ENCODE data around the gene SLC18B1.

Gene SLC18B1

DNA sequence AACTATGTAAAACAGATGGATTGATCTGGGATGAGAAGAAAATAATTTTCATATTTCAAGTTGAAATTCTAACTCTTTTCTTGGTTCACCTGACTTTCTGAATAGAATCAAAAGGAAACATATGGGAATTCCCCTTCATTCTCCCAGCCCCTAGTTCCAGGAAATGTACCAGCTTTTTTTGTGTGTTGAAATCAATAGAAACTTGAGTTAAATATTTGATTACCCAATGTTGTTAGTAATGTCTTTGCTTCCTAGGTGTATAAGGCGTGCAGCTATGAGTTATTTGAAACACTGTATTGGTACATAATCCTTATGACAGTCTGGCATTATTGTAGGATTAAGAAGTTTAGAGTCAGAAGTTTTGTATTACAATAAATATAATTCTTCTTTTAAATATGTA, 62.2 kb downstream of the SLC18B1 start:
- in situ Hi-C loops (cut with MboI; ENCODE audit: low pct_unique_long_range_greater_than_20kb, low sequenced_read_pairs, unreplicated experiment), result no loop called here
- no peak for DNase-seq (ENCODE audit: low spot score)
- TF ChIP-seq, protein P1, sequence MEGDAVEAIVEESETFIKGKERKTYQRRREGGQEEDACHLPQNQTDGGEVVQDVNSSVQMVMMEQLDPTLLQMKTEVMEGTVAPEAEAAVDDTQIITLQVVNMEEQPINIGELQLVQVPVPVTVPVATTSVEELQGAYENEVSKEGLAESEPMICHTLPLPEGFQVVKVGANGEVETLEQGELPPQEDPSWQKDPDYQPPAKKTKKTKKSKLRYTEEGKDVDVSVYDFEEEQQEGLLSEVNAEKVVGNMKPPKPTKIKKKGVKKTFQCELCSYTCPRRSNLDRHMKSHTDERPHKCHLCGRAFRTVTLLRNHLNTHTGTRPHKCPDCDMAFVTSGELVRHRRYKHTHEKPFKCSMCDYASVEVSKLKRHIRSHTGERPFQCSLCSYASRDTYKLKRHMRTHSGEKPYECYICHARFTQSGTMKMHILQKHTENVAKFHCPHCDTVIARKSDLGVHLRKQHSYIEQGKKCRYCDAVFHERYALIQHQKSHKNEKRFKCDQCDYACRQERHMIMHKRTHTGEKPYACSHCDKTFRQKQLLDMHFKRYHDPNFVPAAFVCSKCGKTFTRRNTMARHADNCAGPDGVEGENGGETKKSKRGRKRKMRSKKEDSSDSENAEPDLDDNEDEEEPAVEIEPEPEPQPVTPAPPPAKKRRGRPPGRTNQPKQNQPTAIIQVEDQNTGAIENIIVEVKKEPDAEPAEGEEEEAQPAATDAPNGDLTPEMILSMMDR (IDR thresholded peaks at IDR 0.05; ENCODE audit: extremely low read depth, insufficient read depth, missing control alignments), result no peak

DNA sequence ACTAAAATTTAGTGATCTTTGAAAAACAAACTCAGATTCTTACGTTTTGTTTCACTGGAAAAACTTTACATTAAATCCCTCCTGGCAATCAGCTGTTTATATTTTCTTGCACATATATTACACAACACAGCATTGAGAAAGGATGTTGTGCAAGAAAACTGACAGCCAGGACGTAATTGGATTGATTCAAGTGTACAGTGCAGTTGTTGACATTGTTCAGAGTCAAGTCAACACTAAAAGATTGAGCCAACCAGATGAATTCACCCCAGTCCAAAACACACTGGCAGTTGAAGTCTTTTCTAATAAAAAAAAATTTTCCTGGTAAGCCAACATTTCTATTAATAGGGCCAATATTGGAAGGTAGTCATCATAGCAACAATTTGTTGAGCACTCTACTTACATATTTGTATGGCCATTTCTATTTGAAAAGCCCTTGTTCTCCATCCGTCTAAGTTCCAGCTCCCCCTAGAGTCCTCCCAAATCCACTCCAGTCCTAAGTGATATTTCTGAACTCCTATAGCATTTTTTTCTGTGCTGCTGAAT, 63.7 kb downstream of the SLC18B1 start:
- in situ Hi-C loops (cut with MboI; ENCODE audit: low pct_unique_long_range_greater_than_20kb, low sequenced_read_pairs, unreplicated experiment), result no loop called here
- no peak for DNase-seq (ENCODE audit: low spot score)
- TF ChIP-seq, protein P1 (IDR thresholded peaks at IDR 0.05; ENCODE audit: extremely low read depth, insufficient read depth, missing control alignments), result peak; percentile 17

DNA sequence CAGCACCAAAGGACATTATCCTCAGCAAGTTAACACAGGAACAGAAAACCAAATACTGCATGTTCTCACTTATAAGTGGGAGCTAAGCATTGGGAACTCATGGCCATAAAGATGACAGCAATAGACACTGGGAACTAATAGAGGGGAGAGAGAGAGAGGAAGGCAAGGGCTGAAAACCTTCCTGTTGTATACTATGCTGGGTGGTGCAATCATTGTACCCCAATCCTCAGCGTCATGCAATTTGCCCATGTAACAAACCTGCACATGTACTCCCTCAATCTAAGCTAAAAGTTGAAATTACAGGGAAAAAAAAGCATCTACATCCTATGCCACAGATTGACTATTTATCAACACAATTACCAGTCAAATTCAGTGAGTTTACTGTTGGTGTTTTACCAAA, 64.6 kb downstream of the SLC18B1 start:
- no peak for DNase-seq (ENCODE audit: low spot score)
- in situ Hi-C loops (cut with MboI; ENCODE audit: low pct_unique_long_range_greater_than_20kb, low sequenced_read_pairs, unreplicated experiment), result no loop called here
- TF ChIP-seq, protein P1 (IDR thresholded peaks at IDR 0.05; ENCODE audit: extremely low read depth, insufficient read depth, missing control alignments), result no peak

DNA sequence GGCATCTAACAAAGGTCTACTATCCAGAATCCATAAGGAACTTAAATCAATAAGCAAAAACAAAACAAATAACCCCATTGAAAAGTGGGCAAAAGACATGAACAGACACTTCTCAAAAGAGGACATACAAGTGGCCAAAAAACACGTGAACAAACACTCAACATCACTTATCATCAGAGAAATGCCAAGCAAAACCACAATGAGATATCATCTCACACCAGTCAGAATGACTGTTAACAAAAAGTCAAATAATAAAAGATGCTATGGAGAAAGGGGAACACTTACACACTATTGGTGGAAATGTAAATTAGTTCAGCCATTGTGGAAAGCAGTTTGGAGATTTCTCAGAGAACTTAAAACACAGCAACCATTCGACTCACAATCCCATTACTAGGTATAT, 65.2 kb downstream of the SLC18B1 start:
- TF ChIP-seq, protein P1 (IDR thresholded peaks at IDR 0.05; ENCODE audit: extremely low read depth, insufficient read depth, missing control alignments), result no peak
- in situ Hi-C loops (cut with MboI; ENCODE audit: low pct_unique_long_range_greater_than_20kb, low sequenced_read_pairs, unreplicated experiment), result no loop called here
- DNase-seq (ENCODE audit: low spot score), result no peak

DNA sequence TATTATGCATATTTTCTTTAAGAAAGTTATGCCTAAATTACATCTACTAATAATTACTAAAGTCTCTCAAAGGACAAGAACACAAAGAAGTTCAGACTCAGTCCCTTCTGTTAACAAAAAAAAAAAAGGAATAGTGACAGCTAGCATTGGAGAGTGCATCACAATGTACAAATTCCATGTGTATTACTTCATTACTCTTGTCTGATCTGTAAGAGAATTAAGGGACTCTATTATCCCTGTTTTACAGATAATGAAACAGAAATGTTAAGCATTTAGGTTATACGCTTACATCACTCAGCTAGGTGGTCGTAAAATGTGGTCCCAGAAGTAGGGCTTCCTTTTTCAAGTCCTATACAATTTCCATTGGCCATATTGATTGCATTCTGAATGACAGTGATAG, 67.4 kb downstream of the SLC18B1 start:
- TF ChIP-seq, protein P1 (IDR thresholded peaks at IDR 0.05; ENCODE audit: extremely low read depth, insufficient read depth, missing control alignments), result no peak
- in situ Hi-C loops (cut with MboI; ENCODE audit: low pct_unique_long_range_greater_than_20kb, low sequenced_read_pairs, unreplicated experiment), result no loop called here
- no peak for DNase-seq (ENCODE audit: low spot score)

DNA sequence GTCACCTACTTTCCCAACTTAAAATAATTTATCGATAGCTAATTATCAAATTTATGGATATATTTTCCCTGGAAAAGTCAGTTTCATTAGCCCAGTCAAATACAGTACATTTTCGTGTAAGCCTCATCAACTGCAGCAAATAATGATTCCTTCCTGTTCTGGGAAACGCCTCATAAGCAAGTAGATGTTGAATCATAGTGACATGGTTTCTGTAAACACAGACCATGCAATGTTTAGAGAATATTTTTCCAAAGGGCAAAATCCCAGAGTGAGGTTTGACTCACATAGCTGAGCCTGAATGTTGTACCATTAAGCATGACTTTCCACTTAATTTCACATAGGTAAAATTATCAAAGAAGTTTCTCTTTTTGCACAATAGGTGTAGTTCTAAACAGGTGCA, 67.9 kb downstream of the SLC18B1 start:
- no peak for DNase-seq (ENCODE audit: low spot score)
- in situ Hi-C loops (cut with MboI; ENCODE audit: low pct_unique_long_range_greater_than_20kb, low sequenced_read_pairs, unreplicated experiment), result no loop called here

More for the DNA sequence above, 67.9 kb downstream of the SLC18B1 start:
- TF ChIP-seq, protein P1 (IDR thresholded peaks at IDR 0.05; ENCODE audit: extremely low read depth, insufficient read depth, missing control alignments), result no peak
